ENCODE data around the gene COX19.

Gene COX19

DNA sequence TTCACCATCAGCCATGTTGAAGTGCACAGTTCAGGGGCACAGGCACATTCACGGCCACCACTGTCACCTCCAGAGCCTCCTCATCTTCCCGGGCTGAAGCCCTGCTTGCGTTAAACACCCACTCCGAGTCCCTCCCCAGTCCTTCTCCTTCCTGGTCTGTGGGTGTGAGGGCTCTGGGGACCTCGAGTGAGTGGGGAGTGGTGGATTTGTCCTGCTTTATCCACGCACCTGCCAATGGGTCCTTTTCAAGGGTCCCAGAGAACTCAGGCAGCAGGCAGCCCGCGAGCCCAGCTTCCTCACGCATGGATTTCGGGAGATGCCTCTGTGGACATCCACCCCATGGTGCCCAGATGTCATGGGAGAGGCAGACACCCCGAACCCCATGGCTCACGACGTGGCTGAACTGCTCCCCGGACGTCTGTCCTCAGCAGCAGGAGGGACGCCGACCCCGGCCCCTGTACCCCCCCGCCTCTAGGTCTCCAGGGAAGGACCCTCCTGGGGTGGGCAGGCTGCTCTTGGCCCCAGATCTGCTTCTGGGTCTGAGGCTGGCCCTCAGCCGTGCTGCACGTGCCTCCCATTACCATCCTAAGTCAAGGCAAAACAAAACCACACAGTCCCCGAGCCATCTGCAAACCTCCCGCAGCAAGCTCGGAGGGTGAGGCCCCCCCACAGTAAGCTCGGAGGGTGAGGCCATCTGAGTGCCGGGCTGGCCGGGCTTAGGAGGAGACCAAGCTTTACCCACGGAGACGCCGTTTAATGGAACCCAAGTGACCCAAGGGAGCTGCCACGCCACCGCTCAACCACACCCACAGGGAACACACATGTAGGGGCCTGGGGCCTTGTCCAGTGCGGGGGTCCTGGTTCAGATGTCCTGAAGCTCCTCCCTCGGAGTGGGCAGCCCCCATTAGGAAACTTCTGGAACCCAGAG, 16.6 kb upstream of the COX19 start:
- DNase-seq (ENCODE audit: low read depth in 2 of 2) = no peak

DNA sequence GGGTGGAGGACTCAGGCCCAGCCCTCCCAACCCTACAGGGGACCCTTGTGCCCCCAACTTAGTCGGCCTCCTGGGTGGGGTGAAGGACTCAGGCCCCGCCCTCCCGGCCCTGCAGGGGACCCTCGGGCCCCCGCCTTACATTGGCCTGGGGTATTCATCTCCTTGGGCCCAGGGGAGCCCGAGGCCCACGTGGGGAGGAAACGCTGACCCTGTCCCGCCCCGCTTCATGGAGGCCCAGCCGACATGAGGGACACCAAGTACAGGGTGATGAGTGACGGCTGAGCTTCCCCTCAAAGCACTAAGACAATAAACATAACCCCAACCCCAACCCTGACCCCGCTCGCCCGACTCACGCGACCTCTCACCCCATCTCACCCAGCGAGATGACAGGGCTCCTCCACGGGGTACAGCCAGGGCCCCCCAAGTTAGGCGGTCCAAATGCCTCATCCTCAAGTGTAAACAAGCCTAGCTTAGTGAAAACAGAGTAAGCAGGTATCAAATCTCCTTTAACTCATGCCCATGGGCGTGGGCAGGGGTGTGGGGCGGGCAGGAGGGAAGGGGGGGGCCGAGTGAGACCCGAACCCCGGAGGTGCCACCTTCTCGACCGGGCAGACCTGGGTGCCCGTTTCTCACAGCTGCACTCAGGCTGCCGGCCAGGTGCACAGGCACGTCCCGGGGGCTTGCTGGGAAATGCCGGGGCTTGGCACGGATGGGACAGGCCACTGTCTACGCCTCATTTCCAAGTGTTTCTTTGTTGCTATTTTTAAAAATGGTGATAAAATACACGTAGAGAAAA, 15.8 kb upstream of the COX19 start:
- no peak for DNase-seq (ENCODE audit: low read depth in 2 of 2)

DNA sequence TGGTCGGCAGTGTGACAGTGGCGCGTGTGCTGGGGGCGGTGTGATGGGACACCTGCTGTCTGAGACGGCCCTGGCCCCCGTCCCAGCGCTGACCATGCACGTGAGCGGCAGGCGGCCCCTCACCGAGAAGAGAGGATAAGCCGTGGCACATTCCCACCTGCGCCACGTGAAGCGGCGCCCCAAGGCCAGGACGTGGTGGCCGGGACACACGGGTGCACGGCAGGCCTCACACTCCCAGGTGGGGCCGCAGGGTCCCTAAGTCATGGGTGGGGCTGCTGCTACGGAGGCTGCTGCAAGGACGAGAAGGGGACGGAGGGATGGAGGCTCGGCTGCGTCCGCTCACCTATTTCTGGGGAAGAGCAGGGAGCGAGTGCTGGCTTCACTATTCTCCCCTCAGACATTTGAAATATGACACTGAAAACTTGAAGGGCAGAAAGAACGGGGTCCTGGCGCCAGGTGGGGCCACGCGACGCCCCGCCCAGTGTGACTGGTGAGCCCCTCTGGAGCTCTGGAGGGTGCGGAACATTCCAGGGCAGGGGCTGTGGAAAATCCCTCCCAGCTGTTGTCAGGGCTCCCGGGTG, 15.1 kb upstream of the COX19 start:
- DNase-seq (ENCODE audit: low read depth in 2 of 2) = no peak

DNA sequence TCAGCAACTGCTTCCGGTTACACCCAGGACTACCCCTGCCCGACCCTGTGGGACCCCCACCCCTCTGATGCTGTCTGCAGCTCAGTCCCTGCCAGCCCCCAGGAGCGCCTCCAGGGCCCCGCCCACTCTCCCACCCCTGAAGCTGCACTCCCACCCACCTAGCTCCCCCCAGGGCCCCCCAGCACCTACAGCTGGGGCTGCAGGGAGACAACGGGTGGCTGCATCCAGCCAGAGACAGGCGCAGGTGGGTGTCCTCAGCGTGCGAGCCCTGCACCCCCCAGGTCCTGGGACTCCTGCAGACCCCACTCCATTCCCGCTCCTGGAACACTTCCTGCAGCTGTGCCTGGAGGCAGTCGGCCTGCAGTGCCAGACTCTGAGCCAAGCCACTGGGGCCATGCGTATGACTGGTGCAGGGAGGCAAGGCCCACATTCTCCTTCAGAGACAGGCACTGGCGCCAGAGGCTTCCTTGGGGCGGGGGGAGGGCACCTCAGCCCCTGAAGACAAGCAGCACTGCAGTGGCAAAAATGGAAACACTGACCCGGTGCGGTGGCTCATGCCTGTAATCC, 13.7 kb upstream of the COX19 start:
- DNase-seq (ENCODE audit: low read depth in 2 of 2) = no peak

DNA sequence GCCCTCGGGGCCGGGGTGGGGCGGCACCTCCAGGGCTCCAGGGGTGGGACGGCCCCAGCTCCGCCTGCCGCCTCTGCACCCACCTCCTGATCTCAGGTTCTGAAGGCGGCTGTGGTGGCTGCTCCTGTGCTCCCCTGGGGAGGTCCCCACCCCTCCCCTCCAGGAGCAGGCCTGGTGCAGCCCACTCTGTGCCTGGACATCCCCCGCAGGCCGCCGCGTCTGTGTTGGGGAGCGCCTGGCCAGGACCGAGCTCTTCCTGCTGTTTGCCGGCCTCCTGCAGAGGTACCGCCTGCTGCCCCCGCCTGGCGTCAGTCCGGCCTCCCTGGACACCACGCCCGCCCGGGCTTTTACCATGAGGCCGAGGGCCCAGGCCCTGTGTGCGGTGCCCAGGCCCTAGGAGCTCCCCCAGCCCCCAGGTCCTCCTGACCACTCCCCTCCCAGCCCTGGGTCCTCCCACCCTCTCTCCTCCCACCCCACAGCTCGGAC, 13.1 kb upstream of the COX19 start:
- no peak for DNase-seq (ENCODE audit: low read depth in 2 of 2)

DNA sequence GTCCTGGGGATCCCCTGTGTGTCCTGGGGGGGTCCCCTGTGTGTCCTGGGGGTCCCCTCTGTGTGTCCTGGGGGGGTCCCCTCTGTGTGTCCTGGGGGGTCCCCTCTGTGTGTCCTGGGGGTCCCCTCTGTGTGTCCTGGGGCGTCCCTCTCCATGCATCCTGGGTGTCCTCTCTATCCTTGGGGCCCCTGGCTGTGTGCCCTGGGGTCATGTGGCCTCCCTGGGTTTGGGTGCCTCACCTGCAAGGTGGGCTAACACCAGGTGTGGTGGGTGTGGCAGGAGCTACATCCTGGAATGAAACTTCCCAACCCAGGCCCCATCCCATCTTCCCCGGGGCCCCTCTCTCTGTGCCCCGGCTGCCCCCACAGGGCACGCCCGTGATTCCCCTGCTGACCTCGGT, 12.6 kb upstream of the COX19 start:
- no peak for DNase-seq (ENCODE audit: low read depth in 2 of 2)

DNA sequence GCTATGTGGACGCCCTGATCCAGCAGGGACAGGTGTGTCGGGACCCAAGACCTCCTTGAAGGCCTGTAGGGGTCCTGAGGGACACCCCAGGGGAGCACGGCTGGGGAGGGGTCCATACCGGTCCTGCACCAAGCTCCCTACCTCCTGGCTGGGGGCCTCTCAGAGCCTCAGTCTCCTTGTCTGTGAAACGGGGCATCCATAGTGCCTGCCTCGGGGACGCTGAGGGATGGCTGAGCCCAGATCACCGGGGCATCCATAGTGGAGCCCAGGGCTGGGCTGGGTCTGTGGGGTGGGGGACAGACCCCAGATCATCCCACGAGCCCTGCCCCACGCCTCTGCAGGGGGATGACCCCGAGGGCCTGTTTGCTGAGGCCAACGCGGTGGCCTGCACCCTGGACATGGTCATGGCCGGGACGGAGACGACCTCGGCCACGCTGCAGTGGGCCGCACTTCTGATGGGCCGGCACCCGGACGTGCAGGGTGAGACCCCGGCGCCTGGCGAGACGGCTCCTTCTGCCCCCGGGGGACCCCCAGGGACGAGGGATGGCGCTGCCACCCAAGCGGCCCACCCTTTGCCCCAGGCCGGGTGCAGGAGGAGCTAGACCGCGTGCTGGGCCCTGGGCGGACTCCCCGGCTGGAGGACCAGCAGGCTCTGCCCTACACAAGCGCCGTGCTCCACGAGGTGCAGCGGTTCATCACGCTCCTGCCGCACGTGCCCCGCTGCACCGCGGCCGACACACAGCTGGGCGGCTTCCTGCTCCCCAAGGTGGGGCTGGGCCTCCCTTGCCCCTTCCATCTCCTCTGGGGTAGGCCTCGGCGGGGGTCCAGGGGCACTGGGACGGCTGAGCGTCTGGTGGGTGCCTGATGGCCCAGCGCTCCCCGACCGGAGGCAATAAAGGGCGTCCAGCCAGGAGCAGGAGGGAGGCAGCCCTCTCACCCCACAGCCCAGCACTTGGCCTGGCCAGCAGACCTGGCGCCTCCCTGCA, 11.7 kb upstream of the COX19 start:
- DNase-seq (ENCODE audit: low read depth in 2 of 2) = no peak

DNA sequence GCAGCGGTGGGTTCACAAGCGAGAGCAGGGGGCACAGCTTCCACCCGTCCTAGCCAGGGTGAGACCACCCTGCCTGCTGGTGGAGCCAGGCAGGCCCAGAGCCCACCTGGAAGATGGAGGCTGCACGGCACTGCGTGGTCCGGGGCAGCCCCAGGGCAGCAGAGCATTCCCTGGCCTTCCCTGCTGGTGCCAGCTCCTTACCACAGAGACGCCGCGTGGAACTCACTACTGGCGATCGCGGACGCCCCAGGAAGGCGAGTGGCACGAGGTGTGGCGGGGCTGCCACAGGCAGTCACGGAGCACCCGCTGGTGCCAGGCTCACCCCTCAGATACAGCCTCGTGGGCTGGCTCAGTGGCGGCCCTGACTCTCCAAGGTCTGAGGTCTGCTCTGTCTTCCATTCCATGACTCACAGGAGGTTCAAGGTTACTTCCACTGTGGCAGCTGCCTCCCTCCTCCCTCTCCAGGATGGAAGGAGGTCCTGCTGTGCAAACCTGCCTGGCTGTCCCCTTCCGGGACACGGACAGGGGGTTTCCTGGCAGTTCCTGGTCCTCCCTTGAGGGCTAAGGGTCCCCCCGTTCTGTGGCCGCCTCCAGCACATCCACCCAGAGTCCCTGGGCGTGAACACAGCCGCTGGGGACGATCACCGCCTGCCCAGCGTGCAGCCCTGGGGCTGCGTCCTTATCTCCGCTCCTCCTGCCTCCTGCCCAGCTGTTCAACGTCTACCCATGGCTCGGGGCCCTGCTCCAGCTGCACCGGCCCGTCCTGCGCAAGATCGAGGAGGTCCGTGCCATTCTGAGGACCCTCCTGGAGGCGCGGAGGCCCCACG, 10.8 kb upstream of the COX19 start:
- no peak for DNase-seq (ENCODE audit: low read depth in 2 of 2)

DNA sequence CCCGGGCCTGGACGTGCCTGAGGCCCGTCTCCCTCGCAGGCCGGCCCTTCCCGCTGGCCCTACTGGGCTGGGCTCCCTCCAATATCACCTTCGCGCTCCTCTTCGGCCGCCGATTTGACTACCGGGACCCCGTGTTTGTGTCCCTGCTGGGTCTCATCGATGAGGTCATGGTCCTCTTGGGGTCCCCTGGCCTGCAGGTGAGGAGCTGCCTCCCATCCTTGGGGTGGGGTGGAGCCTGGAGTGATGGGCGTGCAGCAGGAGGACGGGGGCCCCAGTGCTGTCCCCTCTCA, 9.7 kb upstream of the COX19 start:
- DNase-seq (ENCODE audit: low read depth in 2 of 2) = no peak

DNA sequence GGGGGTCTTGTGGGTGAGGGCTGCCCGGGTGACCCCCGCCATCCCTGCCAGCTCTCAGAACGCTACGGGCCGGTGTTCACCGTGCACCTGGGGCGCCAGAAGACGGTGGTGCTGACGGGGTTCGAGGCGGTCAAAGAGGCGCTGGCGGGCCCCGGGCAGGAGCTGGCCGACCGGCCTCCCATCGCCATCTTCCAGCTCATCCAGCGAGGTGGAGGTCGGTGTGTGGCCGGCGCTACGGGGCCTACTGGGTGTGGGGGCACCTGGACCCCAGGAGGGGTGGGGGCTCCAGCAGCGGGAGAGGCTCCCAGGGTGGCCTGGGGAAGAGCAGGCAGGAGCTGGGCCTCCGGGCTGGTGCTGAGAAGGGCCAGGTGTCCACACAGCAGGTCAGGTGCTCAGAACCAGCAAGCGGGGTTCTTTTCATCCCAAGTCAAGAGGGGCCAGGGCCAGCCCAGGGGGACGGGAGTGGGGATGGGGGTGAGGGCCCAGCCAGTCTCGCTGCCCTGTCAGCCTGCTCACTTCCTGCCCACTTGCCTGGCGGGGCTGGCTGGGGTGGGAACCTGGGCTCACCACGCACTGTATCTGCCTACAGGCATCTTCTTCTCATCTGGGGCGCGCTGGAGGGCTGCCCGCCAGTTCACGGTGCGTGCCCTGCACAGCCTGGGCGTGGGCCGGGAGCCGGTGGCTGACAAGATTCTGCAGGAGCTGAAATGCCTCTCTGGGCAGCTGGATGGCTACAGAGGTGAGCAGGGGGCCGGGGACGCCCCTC, 9.2 kb upstream of the COX19 start:
- no peak for DNase-seq (ENCODE audit: low read depth in 2 of 2)

DNA sequence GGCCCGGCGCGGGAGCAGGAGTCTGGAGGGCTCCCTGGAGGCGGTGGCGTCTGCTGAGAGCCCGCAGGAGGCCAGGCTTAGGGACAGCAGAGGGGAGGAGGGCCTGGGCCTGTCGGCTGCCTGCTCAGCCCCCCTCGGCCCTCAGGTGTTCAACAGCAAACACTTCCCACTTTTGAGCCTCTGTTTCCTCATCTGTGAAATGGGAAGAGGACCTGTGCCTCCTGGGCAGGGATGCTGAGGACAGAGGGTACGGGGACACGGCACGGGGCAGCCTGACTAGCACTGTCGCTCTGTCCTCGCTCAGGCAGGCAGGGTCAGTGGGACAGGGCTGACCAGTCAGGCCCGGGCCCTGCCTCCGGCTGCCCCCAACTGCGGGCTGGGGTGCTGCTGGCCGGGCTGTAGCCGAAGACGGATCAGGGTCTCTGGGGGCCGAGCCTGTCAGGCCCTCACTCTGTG, 8.3 kb upstream of the COX19 start:
- DNase-seq (ENCODE audit: low read depth in 2 of 2) = no peak

DNA sequence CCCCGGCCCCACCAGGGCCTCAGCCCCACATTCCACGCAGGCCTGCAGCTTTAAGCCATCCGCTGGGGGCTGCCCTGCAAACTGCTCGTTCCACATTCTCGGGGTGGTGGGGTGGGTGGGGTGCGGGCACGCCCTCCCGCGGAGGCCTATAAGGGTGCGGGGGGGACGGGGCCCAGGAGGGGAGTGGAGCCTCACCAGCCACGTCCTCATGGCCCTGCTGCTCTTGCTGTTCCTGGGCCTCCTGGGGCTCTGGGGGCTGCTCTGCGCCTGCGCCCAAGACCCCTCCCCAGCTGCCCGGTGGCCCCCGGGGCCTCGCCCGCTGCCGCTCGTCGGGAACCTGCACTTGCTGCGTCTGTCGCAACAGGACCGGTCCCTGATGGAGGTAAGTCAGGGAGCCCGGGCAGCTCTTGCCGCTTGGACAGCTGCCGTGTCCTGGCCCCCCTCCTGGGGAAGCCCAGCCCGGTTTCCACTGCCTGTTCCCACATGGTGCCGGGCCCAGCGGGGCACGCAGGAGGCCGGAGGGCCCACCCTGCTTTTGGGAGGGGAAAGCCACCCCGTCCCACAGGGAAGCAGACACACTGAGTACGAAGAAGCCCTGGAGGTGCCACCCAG, 7.8 kb upstream of the COX19 start, which contains the start of gene CYP2W1:
CYP2W1 (plus strand) TSS at position 178 of the 612 bp plus-strand sequence; CDS start at position 209, 31 bp downstream.
- DNase-seq (ENCODE audit: low read depth in 2 of 2) = no peak

DNA sequence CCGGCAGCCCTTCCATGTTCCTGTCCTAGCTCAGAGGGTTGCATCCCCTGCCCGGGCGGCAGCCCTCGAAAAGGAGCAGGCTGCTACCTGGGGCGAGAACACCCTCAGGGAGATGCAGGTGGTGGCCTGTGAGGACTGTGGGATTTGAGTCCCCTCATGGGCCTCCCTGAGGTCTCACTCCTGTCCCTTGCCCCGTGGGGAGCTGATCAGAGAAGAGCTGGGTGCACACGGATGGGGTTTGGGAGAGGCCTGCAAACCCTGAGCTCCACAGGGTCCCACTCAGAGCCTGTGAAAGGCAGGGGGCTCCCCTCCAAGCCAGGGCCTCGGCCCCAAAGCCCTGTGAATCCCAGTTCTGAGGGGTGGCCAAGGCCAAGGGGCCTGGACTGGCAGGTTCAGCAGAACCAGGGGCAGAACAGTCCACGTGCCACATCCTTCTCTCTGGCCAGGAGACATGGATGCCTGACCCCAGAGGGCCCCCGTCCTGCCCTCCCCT, 7.2 kb upstream of the COX19 start:
- DNase-seq (ENCODE audit: low read depth in 2 of 2) = no peak

DNA sequence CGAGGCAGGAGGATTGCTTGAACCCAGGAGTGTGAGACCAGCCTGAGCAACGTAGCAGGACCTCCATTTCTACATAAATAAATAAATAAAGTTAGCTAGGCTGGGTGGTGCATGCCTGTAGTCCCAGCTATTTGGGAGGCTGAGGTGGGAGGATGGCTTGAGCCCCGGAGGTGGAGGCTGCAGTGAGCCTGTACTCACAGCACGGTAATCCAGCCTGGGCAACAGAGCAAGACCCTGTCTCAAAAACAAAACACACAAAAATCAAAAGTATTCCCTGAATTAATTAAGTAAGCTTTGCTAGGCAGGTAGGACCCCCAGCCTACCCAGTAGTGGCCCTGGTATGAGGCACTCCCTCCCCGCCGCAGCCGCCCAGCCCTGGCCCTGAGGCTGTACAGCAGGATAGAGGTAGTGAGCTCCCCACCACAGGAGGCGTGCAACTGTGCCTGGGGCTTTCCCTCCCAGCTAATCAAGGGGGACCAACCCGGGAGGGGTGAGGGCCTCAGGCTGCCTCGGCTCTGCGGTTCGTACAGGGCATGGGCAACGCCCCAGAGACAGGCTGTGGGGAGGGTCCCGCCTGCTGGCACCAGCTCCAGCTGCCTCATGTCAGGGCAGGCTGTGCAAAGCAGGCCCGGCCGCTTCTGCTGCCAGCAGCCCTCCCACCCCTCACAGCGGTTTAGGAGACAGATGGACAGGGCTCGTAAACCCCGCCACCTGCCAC, 6.6 kb upstream of the COX19 start:
- no peak for DNase-seq (ENCODE audit: low read depth in 2 of 2)

DNA sequence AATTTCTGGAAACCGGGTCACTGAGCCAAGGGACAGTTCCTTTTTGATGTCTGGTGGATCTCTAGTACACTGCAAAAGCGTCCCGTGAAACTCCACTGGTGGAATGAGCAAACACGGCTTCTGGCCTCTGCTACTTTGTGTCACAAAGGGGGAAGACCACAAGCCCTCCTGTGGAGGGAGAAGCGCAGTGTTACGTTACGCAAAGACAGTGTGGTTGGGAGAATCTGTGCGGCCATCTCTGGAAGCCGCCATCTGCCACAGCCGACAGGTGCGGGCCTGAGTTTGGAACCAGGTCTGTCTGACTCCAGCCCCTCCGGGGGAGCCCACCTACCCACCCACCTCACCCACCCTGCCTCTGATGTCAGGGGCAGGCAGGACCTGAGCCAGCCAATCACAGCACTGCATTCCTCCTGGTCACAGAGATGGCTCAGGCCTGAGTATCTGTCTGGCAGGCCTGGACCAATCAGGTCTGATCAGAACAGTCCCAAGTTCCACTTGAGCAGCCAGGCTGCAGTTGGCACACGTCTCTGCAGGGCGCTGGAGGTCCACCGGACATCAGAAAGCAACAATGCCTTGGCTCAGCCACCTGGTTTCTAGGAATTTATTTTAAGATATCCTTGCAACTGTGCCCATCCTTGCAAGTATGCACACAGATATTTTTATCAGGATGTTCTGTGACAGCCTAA, 4.7 kb upstream of the COX19 start:
- no peak for DNase-seq (ENCODE audit: low read depth in 2 of 2)

DNA sequence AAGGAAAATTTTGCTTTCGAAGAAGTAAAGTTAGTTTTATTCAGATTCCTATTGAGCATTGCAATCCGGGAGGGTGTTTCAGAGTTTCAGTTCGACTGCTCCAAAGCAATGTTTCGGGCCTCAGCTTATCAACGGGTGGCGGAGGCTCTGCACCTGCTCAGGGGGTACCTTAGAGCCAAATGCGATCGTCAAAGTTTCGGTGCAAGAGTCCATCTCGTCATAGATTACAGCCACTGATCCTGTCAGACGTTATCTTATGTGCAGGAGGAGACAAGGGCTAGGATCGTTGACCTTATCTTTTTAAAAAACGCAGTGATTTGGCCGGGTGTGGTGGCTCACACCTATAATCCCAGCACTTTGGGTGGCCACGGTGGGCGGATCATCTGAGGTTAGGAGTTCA, 3.8 kb upstream of the COX19 start:
- DNase-seq (ENCODE audit: low read depth in 2 of 2) = no peak

DNA sequence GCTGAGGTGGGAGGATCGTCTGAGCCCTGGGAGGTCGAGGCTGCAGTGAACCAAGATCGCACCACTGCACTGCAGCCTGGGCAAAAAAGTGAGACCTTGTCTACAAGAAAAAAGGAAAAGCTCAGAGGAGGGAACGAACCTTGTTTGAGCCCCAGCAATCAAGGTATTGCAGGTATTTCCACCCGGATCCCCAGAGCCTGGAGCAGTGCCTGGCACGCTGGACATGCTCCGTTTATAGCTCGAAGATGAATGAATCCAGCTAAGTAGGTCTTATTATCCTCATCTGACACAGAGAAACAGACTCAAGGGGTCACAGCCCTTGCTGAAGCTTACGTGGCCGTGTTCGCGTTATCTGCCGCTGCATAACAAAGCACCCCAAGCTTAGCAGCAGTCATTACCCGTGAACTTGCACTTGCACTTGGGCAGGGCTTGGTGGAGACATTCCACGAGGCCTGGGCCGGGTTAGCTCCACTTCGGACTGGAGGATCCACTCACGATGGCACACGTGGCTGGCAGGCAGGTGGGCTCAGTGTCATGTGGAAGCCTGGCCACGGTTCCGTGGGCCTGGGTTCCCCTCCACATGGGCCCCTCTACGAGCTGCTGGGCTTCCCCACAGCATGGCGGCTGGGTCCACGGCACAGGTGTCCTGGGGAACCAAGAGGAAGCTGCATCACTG, 3.2 kb upstream of the COX19 start:
- no peak for DNase-seq (ENCODE audit: low read depth in 2 of 2)

Measured in fibroblast of skin of left quadriceps (primary cell).